Muscle layer of duodenum (tissue), 2 donors: ENCODE results near the gene SLFN13.
A peak's percentile ranks its signal among the peaks of the same experiment; 100 is the strongest.
"Not testable (repeated sequence)": the region's sequence is repeated elsewhere in the genome, so short reads cannot be mapped to it uniquely, and the experiment has no call there.

Experiments used
- H3K27ac ChIP-seq: one replicate; pipeline ENCODE4 v1.7.0; 2013; ENCODE audit warnings: mild to moderate bottlenecking, low read length
- H3K27me3 ChIP-seq: one replicate; pipeline ENCODE4 v1.7.0; 2013; ENCODE audit warnings: low read depth, mild to moderate bottlenecking, control low read depth, low read length
- H3K36me3 ChIP-seq, 2 donors: one replicate each; pipeline ENCODE4 v1.7.0; 2013; ENCODE audit warnings: low read length in 2 of 2, control low read depth in 1 of 2, mild to moderate bottlenecking in 1 of 2; ENCODE audit not compliant: insufficient read depth in 2 of 2, control insufficient read depth in 1 of 2
- H3K4me1 ChIP-seq, 2 donors: one replicate each; pipeline ENCODE4 v1.7.0; 2013; ENCODE audit warnings: low read length in 2 of 2, mild to moderate bottlenecking in 2 of 2, control low read depth in 1 of 2, moderate library complexity in 1 of 2; ENCODE audit not compliant: insufficient read depth in 2 of 2, control insufficient read depth in 1 of 2
- H3K4me3 ChIP-seq, 2 donors: one replicate each; pipeline ENCODE4 v1.7.0; 2013; ENCODE audit warnings: low read length in 2 of 2, low read depth in 1 of 2, mild to moderate bottlenecking in 1 of 2
- H3K9me3 ChIP-seq, 2 donors: one replicate each; pipeline ENCODE4 v1.7.0; 2013; ENCODE audit warnings: low read length in 2 of 2, control low read depth in 1 of 2, mild to moderate bottlenecking in 1 of 2; ENCODE audit not compliant: control insufficient read depth in 1 of 2
- donor health status: healthy.

The SLFN13 gene

DNA sequence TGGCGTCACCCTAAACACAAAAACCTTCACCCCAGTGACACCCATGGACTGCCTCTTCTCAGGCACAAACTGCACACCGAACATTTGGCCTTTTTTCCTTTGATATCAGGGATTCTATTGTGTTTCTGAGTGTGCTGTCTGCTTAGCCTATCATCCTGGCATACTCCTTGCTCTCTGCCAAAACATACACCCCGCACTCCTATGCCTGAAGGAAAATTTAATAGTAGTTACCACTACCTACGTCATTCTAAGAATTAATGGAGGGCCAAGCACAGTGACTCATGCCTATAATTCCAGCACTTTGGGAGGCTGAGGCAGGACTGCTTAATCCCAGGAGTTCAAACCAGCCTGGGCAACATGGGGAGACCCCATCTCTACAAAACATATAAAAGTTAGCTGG, 19.9 kb upstream of the SLFN13 start:
- no peaks in the 10 kb centered on the region for H3K36me3 ChIP-seq
- H3K4me1 ChIP-seq = no peaks in the 10 kb centered on the region
- peaks cover under 1% of the 10 kb centered on the region for H3K27me3 ChIP-seq
- no peak overlapping the region for H3K27ac ChIP-seq
- H3K4me3 ChIP-seq = no peak overlapping the region
- no peaks in the 10 kb centered on the region for H3K9me3 ChIP-seq

DNA sequence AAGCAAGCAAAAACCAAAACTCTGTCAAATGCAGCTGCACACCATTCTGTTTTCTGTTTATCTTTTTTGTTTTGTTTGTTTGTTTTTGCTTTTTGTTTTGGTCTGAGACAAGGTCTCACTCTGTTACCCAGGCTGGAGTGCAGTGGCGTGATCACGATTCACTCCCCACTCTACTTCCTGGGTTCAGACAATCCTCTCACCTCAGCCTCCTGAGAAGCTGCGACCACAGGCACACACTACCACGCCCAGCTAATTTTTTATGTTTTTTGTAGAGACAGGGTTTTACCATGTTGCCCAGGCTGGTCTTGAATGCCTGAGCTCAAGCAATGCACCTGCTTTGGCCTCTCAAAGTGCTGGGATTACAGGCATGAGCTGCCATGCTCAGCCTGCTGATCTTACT, 19.3 kb upstream of the SLFN13 start:
- Histone ChIP-seq H3K9me3 (no peaks in the 10 kb centered on the region), H3K4me3 (no peak overlapping the region), H3K27ac (no peak overlapping the region), H3K27me3 (peaks cover 5% of the 10 kb centered on the region), H3K36me3 (no peaks in the 10 kb centered on the region), H3K4me1 (no peaks in the 10 kb centered on the region)

GRCh38 chr17:35460354-35460851, 11.8 kb upstream of the SLFN13 start:
- no peaks in the 10 kb centered on the region for H3K9me3 ChIP-seq
- peaks cover 5% of the 10 kb centered on the region for H3K27me3 ChIP-seq
- no peak overlapping the region for H3K27ac ChIP-seq
- no peaks in the 10 kb centered on the region for H3K4me1 ChIP-seq
- H3K4me3 ChIP-seq = peak overlapping the region; percentile 15 to 28
- H3K36me3 ChIP-seq = no peaks in the 10 kb centered on the region

- H3K27ac ChIP-seq, H3K4me1 ChIP-seq, H3K4me3 ChIP-seq, H3K36me3 ChIP-seq, H3K27me3 ChIP-seq, H3K9me3 ChIP-seq: not testable (repeated sequence)
These were observed 5.5 kb upstream of the SLFN13 start for GRCh38 chr17:35454035-35454434.

GRCh38 chr17:35453171-35453570, 4.6 kb upstream of the SLFN13 start:
- Histone ChIP-seq H3K27me3 (no peaks in the 10 kb centered on the region), H3K36me3 (no peaks in the 10 kb centered on the region), H3K4me3 (no peak overlapping the region), H3K27ac (no peak overlapping the region), H3K4me1 (peaks cover 0 to 11% of the 10 kb centered on the region in 2 donors), H3K9me3 (no peaks in the 10 kb centered on the region)

DNA sequence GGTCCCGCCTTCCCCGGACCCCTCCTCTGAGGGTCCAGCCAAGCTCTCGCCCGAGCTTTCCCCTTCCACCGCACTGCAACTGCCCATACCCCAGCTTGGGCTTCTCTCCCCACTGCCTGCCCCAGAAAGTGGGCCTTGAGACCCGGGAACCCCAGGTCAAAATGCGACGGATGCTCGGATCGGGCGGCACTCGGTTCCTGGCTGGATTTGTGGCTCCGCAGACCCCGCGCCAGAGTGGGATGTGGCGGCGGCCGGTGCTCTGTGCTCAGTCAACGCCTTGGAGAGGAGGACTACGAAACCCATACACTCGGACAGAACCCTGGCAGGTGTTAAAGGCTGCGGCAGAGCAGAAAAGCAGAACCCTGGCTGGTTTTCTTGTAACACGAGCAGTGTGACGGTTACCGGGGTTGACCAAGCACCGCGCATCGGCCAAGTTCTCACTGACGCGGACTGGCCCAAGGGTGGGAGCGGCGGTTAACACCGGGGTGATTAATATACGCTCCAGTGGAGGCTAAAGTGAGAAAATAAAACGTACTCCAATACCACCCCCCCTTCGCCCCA, 885 bp upstream of the SLFN13 start:
- no peaks in the 10 kb centered on the region for H3K9me3 ChIP-seq
- no peaks in the 10 kb centered on the region for H3K27me3 ChIP-seq
- H3K36me3 ChIP-seq = no peaks in the 10 kb centered on the region
- H3K27ac ChIP-seq = no peak overlapping the region
- H3K4me1 ChIP-seq = peaks cover 3 to 14% of the 10 kb centered on the region in 2 donors
- peak overlapping the region; percentile 28 to 47 for H3K4me3 ChIP-seq

DNA sequence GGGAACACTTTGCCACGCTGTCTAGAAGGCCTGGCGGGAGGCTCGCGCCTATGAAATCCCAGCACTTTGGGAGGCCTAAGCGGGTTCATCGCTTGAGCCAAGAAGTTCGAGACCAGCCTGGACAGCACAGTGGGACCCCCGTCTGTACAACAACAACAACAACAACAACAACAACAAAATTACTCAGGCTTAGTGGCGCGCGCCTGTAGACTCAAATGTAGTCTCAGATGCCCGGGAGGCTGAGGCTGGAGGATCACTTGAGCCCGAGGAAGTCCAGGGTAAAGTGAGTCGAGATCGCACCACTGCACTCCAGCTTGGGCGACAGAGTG, 297 bp upstream of the SLFN13 start:
- Histone ChIP-seq H3K9me3 (no peaks in the 10 kb centered on the region), H3K27ac (no peak overlapping the region), H3K4me1 (peaks cover 3 to 14% of the 10 kb centered on the region in 2 donors), H3K4me3 (peak overlapping the region; percentile 64 to 74), H3K36me3 (no peaks in the 10 kb centered on the region), H3K27me3 (no peaks in the 10 kb centered on the region)

DNA sequence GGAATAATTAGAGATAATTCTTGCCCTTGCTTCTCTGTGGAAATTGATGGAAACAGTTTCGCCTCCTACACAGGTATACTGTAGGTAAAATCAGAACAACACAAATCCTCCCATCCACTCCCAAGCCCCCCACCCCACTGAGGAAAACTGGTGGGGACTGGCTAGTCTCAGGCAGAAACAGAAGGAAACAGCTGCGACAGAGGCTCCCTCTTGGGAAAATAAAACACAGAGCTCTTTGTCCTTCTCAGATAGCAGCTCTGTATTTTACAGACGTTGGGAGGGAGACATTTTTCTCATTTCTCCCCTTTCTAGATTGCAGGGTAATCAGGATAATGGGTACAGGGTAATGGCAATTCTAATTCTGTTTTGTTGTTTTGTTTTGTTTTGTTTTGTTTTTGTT, 1.1 kb downstream of the SLFN13 start:
- no peaks in the 10 kb centered on the region for H3K9me3 ChIP-seq
- no peak overlapping the region for H3K27ac ChIP-seq
- H3K36me3 ChIP-seq = no peaks in the 10 kb centered on the region
- no peak overlapping the region for H3K4me3 ChIP-seq
- peaks cover 3 to 14% of the 10 kb centered on the region in 2 donors for H3K4me1 ChIP-seq
- H3K27me3 ChIP-seq = no peaks in the 10 kb centered on the region

GRCh38 chr17:35438433-35438832, 10.1 kb downstream of the SLFN13 start:
- no peaks in the 10 kb centered on the region for H3K36me3 ChIP-seq
- H3K9me3 ChIP-seq = no peaks in the 10 kb centered on the region
- H3K27ac ChIP-seq = no peak overlapping the region
- no peaks in the 10 kb centered on the region for H3K27me3 ChIP-seq
- H3K4me3 ChIP-seq = no peak overlapping the region
- peaks cover 0 to 6% of the 10 kb centered on the region in 2 donors for H3K4me1 ChIP-seq

DNA sequence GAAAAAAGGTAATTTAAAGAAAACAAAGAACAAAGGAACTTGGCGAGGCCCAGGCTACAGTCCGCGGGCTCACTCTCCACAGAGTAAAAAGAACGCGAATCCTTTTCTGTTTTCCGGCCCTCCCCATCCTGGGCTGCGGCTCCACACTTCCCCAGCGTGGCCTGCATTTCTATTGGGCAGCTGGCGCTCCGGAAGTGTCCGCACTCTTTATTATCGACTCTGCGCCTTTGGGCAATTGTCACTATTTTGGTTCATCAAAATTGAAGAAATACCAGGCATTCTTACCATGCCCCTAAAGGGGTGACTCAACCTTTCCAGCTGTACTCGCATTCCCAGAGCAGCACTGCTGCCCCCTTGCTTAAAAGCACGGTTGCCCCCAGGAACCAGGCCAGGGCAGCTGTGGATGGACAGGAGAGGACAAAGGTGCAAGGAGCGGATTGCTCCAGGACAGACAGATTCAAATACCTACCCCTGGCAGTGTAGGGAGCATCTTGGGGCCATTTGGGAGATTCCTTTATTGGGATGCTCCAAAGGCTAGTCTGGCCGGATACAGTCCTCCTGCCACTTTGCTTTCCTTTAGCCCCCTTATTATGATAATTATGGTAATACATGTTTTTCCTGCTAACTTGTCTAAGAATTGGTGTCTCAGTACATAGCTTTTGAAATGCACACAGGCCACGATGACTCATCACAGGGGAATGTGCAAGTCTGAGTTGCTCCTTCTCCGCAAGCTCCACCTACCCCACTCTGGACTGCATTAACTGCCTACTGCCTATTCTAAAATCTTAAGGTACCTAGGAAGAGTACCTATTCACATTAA, 15.3 kb downstream of the SLFN13 start:
- peak overlapping the region; percentile 93 for H3K27ac ChIP-seq
- H3K4me1 ChIP-seq = peaks cover 7 to 22% of the 10 kb centered on the region in 2 donors
- H3K9me3 ChIP-seq = no peaks in the 10 kb centered on the region
- H3K4me3 ChIP-seq = peak overlapping the region; percentile 75 to 90
- H3K27me3 ChIP-seq = no peaks in the 10 kb centered on the region
- H3K36me3 ChIP-seq = no peaks in the 10 kb centered on the region

GRCh38 chr17:35432176-35433074, 16.1 kb downstream of the SLFN13 start, which contains the start of gene SLFN12:
TSS of gene SLFN12 (minus strand) at chr17:35432500. CDS start at chr17:35423028, 9,472 bp downstream.
- no peaks in the 10 kb centered on the region for H3K36me3 ChIP-seq
- no peaks in the 10 kb centered on the region for H3K9me3 ChIP-seq
- peak within 1 kb of the TSS; percentile 93 for H3K27ac ChIP-seq
- peaks cover 7 to 22% of the 10 kb centered on the region in 2 donors for H3K4me1 ChIP-seq
- no peaks in the 10 kb centered on the region for H3K27me3 ChIP-seq
- peak within 1 kb of the TSS; percentile 75 to 90 for H3K4me3 ChIP-seq
